Measurements from ENCODE around the gene GPR162. TPM values are rescaled to one million over a fixed set of nuclear protein-coding genes. Genes with fewer than 3 reads are reported as not detected.
"Not testable (repeated sequence)": the region's sequence is repeated elsewhere in the genome, so short reads cannot be mapped to it uniquely, and the experiment has no call there.

The GPR162 gene
- total and polyA plus RNA-seq, 8 donors: 1.3 to 9.3 (median 4.0) TPM

DNA sequence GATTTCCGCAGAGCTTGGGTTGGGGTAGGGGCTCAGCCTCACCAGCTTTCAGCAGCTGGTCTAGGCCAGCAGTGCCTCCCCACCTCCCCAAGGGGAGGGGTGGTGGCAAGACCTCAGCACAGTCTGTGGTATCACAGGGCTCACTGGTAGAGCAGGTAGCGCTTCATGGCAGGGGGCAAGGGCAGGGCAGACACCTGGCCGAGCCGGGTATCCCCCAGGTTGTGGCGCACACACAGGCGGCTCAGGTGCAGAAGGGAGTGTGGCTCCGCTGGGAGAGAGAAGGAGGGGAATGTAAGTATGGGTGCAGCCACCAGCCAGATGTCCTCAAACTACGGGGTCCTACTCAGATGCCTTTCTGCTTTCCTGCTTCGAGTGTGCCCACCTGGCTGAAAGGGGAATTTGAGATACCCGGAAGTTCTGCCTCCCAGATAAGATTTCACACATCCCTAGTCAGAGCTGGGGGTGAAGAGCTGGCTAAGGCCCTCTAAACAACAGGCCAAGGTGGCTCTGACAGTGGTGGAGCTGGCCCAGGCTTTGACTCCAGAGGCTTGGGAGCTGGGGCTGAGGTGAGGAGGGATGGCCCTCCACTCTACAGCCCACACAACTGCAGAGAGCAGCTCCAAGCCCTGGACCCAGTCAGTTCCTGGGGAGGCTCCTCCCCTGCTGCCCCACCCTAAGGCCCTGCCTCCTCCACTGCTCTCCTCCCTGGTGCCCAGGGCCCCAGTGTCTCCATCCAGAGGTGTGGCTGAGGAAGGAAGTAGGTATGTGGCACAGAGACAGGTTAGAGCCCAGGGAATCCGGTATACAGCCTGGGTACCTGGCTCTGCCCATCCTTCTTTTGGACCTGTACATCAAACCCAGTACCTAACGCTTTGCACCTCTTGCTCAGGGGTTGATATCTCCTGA is 49.7 kb downstream of the GPR162 start:
- Histone ChIP-seq H3K4me1 (peaks cover 37 to 73% (median 72%) of the 10 kb centered on the region in 4 donors), H3K4me3 (peak overlapping the region; percentile 69 to 84 (median 77)), H3K9me3 (no peaks in the 10 kb centered on the region), H3K36me3 (peaks cover 16 to 34% (median 28%) of the 10 kb centered on the region in 4 donors), H3K27ac (peak overlapping the region; percentile 31 to 98 (median 88)), H3K27me3 (no peaks in the 10 kb centered on the region)
- peak; percentile 45 to 69 for DNase-seq
- WGBS, 5 donors: 52 to 66% (median 56%) methylated on average over 11 to 12 of the region's 12 CpGs
- TF ChIP-seq POLR2AphosphoS5 (IDR thresholded peaks at IDR 0.05) (peak in 2 of 3 donors; percentile 24 to 64), EP300 (IDR thresholded peaks at IDR 0.05) (no peak)
- intact Hi-C loops (cut with DNase I; ENCODE audit: low total_unique reads): no loop called here

DNA sequence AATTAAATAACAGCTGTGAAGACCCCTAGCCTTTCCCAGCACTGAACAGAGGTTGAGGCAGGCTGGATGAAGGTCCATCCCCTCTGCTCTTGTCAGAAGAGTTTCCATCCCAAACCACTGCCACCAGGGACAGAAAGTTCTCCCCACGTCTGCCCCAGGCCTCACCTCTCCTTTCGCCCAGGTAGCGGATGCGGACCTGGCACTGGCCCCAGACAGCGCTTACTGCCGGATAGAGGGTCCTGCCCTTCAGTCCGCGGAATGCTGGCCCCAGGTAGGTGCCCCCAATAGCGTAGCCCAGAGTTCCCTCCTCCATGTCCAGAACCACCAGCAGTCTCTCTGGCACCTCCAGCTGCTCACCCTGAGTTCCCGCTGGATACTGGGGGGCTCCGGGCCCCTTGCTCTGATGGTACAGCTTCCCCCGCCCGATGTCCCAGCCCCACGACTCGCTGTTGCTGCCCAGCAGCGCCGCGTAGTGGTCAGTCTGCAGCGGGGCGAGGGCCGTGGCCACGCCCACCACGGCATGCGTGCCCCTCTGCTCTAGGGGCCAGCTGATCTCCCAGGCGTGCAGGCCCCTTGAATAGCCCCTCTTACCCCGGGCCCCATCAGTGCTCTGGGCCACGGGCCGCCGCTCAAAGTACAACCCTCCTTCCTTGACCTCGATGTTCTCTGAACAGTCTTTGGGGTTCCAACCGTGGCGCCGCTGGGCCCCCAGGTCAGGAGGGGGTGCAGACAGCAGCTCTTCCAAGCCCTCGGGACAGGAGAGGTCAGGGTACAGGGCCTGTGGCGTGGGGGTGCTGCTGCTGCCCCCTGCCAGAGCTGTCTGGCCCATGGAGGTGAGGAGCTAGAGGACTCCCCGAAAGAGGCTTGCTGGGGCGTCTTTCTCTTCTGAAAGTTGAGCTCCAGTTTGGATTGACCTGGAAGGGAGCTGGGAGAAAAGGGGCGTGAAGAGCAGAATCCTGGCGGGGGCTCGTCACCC is 50.7 kb downstream of the GPR162 start:
- TF ChIP-seq EP300 (IDR thresholded peaks at IDR 0.05) (no peak), POLR2AphosphoS5 (IDR thresholded peaks at IDR 0.05) (peak in 2 of 3 donors; percentile 63 to 82), POLR2A (IDR thresholded peaks at IDR 0.05) (no peak)
- TF ChIP-seq, protein P1, sequence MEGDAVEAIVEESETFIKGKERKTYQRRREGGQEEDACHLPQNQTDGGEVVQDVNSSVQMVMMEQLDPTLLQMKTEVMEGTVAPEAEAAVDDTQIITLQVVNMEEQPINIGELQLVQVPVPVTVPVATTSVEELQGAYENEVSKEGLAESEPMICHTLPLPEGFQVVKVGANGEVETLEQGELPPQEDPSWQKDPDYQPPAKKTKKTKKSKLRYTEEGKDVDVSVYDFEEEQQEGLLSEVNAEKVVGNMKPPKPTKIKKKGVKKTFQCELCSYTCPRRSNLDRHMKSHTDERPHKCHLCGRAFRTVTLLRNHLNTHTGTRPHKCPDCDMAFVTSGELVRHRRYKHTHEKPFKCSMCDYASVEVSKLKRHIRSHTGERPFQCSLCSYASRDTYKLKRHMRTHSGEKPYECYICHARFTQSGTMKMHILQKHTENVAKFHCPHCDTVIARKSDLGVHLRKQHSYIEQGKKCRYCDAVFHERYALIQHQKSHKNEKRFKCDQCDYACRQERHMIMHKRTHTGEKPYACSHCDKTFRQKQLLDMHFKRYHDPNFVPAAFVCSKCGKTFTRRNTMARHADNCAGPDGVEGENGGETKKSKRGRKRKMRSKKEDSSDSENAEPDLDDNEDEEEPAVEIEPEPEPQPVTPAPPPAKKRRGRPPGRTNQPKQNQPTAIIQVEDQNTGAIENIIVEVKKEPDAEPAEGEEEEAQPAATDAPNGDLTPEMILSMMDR (IDR thresholded peaks at IDR 0.05): peak in 5 of 7 experiments; percentile 75 to 96 (median 89)
- DNase-seq: peak; percentile 88 to 95
- 0 to 2% (median 0%) methylated on average over 25 to 40 of the region's 40 CpGs for WGBS, 5 donors
- intact Hi-C loops (cut with DNase I; ENCODE audit: low total_unique reads): no loop called here
- Histone ChIP-seq H3K9me3 (no peaks in the 10 kb centered on the region), H3K27me3 (no peaks in the 10 kb centered on the region), H3K36me3 (peaks cover 16 to 34% (median 30%) of the 10 kb centered on the region in 4 donors), H3K4me3 (peak overlapping the region; percentile 69 to 84 (median 77)), H3K4me1 (peaks cover 31 to 65% (median 63%) of the 10 kb centered on the region in 4 donors), H3K27ac (peak overlapping the region; percentile 87 to 98 (median 88))

GRCh38 chr12:6873094-6874014 is 51.7 kb downstream of the GPR162 start, which contains the start of gene SPSB2:
SPSB2 (minus strand) TSS chr12:6873303; CDS start chr12:6872901, 402 bp downstream.
- intact Hi-C loops (cut with DNase I; ENCODE audit: low total_unique reads): no loop called here
- Histone ChIP-seq H3K4me1 (peaks cover 30 to 60% (median 56%) of the 10 kb centered on the region in 4 donors), H3K27me3 (no peaks in the 10 kb centered on the region), H3K36me3 (peaks cover 16 to 34% (median 30%) of the 10 kb centered on the region in 4 donors), H3K4me3 (peak within 1 kb of the TSS; percentile 69 to 84 (median 77)), H3K27ac (peak within 1 kb of the TSS; percentile 87 to 98 (median 88)), H3K9me3 (no peaks in the 10 kb centered on the region)
- TF ChIP-seq POLR2AphosphoS5 (IDR thresholded peaks at IDR 0.05) (peak; percentile 35 to 89 (median 71)), EP300 (IDR thresholded peaks at IDR 0.05) (no peak)
- whole genome bisulfite sequencing, 5 donors: 0 to 2% (median 1%) methylated on average over 30 to 65 of the region's 66 CpGs
- DNase-seq: peak; percentile 99

DNA sequence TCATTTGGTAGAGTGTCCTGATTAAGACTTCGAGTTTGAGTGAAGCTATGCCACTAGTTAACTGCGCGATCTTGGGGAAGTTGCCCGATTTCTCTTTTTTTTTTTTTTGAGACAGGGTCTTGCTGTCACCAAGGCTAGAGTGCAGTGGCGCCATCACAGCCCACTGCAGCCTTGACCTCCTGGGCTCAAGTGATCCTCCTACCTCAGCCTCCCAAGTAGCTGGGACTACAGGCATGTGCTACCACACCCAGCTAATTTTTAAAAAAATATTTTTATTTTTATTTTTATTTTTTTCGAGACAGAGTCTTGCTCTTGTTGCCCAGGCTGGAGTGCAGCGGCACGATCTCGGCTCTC is 52.4 kb downstream of the GPR162 start:
- 41 to 55% (median 51%) methylated on average over 9 of the region's 9 CpGs for whole genome bisulfite sequencing, 5 donors
- DNase-seq; intact Hi-C loops (cut with DNase I; ENCODE audit: low total_unique reads); H3K27me3 ChIP-seq; H3K9me3 ChIP-seq: not testable (repeated sequence)
- Histone ChIP-seq H3K36me3 (peaks cover 16 to 33% (median 30%) of the 10 kb centered on the region in 4 donors), H3K4me1 (peaks cover 23 to 54% (median 49%) of the 10 kb centered on the region in 4 donors), H3K4me3 (peak overlapping the region; percentile 69 to 84 (median 77)), H3K27ac (peak overlapping the region; percentile 87 to 98 (median 88))

Other genes with a start within 250 kb of the GPR162 start
- gene CHD4, start 214.4 kb upstream of the GPR162 start, total RNA-seq: 100 to 1,000 TPM; 169 to 315 (median 202) TPM
- gene CHD4, start 214.4 kb upstream of the GPR162 start, polyA plus RNA-seq: 100 to 1,000 TPM; 105 to 139 (median 111) TPM
- 10 to 100 TPM in 1 of 5 donors, 1 to 10 TPM in 4; 1.3 to 33.0 (median 5.8) TPM for gene LPAR5, start 185.9 kb upstream of the GPR162 start, total RNA-seq
- gene LPAR5, start 185.9 kb upstream of the GPR162 start, polyA plus RNA-seq: 1 to 10 TPM; 2.0 to 5.6 (median 3.5) TPM
- 1 to 10 TPM in 2 of 5 donors, not detected in 3; 2.2 to 6.4 TPM for gene ACRBP, start 174.4 kb upstream of the GPR162 start, total RNA-seq
- 1 to 10 TPM in 2 of 3 donors, under 1 TPM in 1; 0.31 to 1.6 (median 1.1) TPM for gene ACRBP, start 174.4 kb upstream of the GPR162 start, polyA plus RNA-seq
- gene ING4, start 158.7 kb upstream of the GPR162 start, total RNA-seq: 10 to 100 TPM in 4 of 5 donors, 1 to 10 TPM in 1; 8.7 to 51.8 (median 33.5) TPM
- 10 to 100 TPM; 25.5 to 53.6 (median 43.6) TPM for gene ING4, start 158.7 kb upstream of the GPR162 start, polyA plus RNA-seq
- 100 to 1,000 TPM in 1 of 5 donors, 10 to 100 TPM in 4; 16.5 to 207 (median 35.6) TPM for gene ZNF384, start 132.4 kb upstream of the GPR162 start, total RNA-seq
- 10 to 100 TPM; 16.7 to 21.8 (median 20.2) TPM for gene ZNF384, start 132.4 kb upstream of the GPR162 start, polyA plus RNA-seq
- gene PIANP, start 121.0 kb upstream of the GPR162 start, total RNA-seq: under 1 TPM in 2 of 5 donors, not detected in 3; 0.14 to 0.37 TPM
- 1 to 10 TPM in 2 of 3 donors, under 1 TPM in 1; 0.50 to 1.7 (median 1.5) TPM for gene PIANP, start 121.0 kb upstream of the GPR162 start, polyA plus RNA-seq
- gene COPS7A, start 97.8 kb upstream of the GPR162 start, total RNA-seq: 10 to 100 TPM in 4 of 5 donors, 1 to 10 TPM in 1; 5.8 to 50.0 (median 25.7) TPM
- gene COPS7A, start 97.8 kb upstream of the GPR162 start, polyA plus RNA-seq: 10 to 100 TPM; 45.2 to 54.2 (median 51.6) TPM
- 100 to 1,000 TPM in 4 of 5 donors, 1 to 10 TPM in 1; 9.3 to 296 (median 128) TPM for gene MLF2, start 68.7 kb upstream of the GPR162 start, total RNA-seq
- 100 to 1,000 TPM; 168 to 183 (median 180) TPM for gene MLF2, start 68.7 kb upstream of the GPR162 start, polyA plus RNA-seq
- gene PTMS, start 55.5 kb upstream of the GPR162 start, total RNA-seq: 100 to 1,000 TPM in 1 of 5 donors, 10 to 100 TPM in 4; 22.8 to 261 (median 78.2) TPM
- 100 to 1,000 TPM; 228 to 363 (median 307) TPM for gene PTMS, start 55.5 kb upstream of the GPR162 start, polyA plus RNA-seq
- 1 to 10 TPM in 2 of 5 donors, not detected in 3; 2.2 to 2.3 TPM for gene LAG3, start 49.3 kb upstream of the GPR162 start, total RNA-seq
- 1 to 10 TPM in 2 of 3 donors, under 1 TPM in 1; 0.25 to 1.4 (median 1.2) TPM for gene LAG3, start 49.3 kb upstream of the GPR162 start, polyA plus RNA-seq
- gene CD4, start 32.3 kb upstream of the GPR162 start, total RNA-seq: 10 to 100 TPM in 1 of 5 donors, 1 to 10 TPM in 2, not detected in 2; 7.2 to 25.9 (median 9.7) TPM
- gene CD4, start 32.3 kb upstream of the GPR162 start, polyA plus RNA-seq: 1 to 10 TPM; 2.0 to 7.3 (median 3.9) TPM
- gene P3H3, start 6.6 kb downstream of the GPR162 start, total RNA-seq: 10 to 100 TPM; 15.2 to 41.1 (median 18.0) TPM
- gene P3H3, start 6.6 kb downstream of the GPR162 start, polyA plus RNA-seq: 10 to 100 TPM in 1 of 3 donors, 1 to 10 TPM in 2; 7.0 to 15.1 (median 9.1) TPM
- gene GNB3, start 19.1 kb downstream of the GPR162 start, total RNA-seq: 10 to 100 TPM in 1 of 5 donors, 1 to 10 TPM in 2, under 1 TPM in 1, not detected in 1; 0.89 to 11.1 (median 4.5) TPM
- gene GNB3, start 19.1 kb downstream of the GPR162 start, polyA plus RNA-seq: 1 to 10 TPM in 2 of 3 donors, under 1 TPM in 1; 0.87 to 2.8 (median 2.7) TPM
- 10 to 100 TPM in 3 of 5 donors, 1 to 10 TPM in 2; 3.3 to 56.0 (median 19.6) TPM for gene CDCA3, start 29.5 kb downstream of the GPR162 start, total RNA-seq
- 10 to 100 TPM in 1 of 3 donors, 1 to 10 TPM in 2; 2.1 to 12.2 (median 9.8) TPM for gene CDCA3, start 29.5 kb downstream of the GPR162 start, polyA plus RNA-seq
- gene USP5, start 30.3 kb downstream of the GPR162 start, total RNA-seq: 10 to 100 TPM; 26.3 to 69.4 (median 48.7) TPM
- gene USP5, start 30.3 kb downstream of the GPR162 start, polyA plus RNA-seq: 10 to 100 TPM; 20.9 to 29.0 (median 25.0) TPM
- gene TPI1, start 45.7 kb downstream of the GPR162 start, total RNA-seq: 100 to 1,000 TPM; 131 to 359 (median 268) TPM
- gene TPI1, start 45.7 kb downstream of the GPR162 start, polyA plus RNA-seq: 100 to 1,000 TPM; 403 to 526 (median 504) TPM
- gene SPSB2, start 51.5 kb downstream of the GPR162 start, total RNA-seq: 10 to 100 TPM in 1 of 5 donors, 1 to 10 TPM in 3, not detected in 1; 5.1 to 24.0 (median 6.0) TPM
- gene SPSB2, start 51.5 kb downstream of the GPR162 start, polyA plus RNA-seq: 10 to 100 TPM in 2 of 3 donors, 1 to 10 TPM in 1; 9.9 to 13.4 (median 11.2) TPM
- gene LRRC23, start 83.0 kb downstream of the GPR162 start, total RNA-seq: 10 to 100 TPM in 1 of 5 donors, 1 to 10 TPM in 3, not detected in 1; 5.3 to 20.4 (median 9.0) TPM
- 10 to 100 TPM in 1 of 3 donors, 1 to 10 TPM in 2; 8.0 to 11.0 (median 9.0) TPM for gene LRRC23, start 83.0 kb downstream of the GPR162 start, polyA plus RNA-seq
- 10 to 100 TPM in 2 of 5 donors, 1 to 10 TPM in 3; 2.3 to 62.9 (median 8.6) TPM for gene ENO2, start 92.8 kb downstream of the GPR162 start, total RNA-seq
- 10 to 100 TPM in 2 of 3 donors, 1 to 10 TPM in 1; 9.3 to 19.7 (median 10.1) TPM for gene ENO2, start 92.8 kb downstream of the GPR162 start, polyA plus RNA-seq
- 100 to 1,000 TPM in 3 of 5 donors, 10 to 100 TPM in 2; 23.3 to 694 (median 291) TPM for gene ATN1, start 106.1 kb downstream of the GPR162 start, total RNA-seq
- 10 to 100 TPM; 44.4 to 57.4 (median 48.8) TPM for gene ATN1, start 106.1 kb downstream of the GPR162 start, polyA plus RNA-seq
- not detected for gene RNU7-1, start 122.0 kb downstream of the GPR162 start, total RNA-seq
- not detected for gene RNU7-1, start 122.0 kb downstream of the GPR162 start, polyA plus RNA-seq
- gene C12orf57, start 122.2 kb downstream of the GPR162 start, total RNA-seq: 100 to 1,000 TPM; 155 to 453 (median 306) TPM
- gene C12orf57, start 122.2 kb downstream of the GPR162 start, polyA plus RNA-seq: 100 to 1,000 TPM; 418 to 621 (median 443) TPM
- gene PTPN6, start 129.5 kb downstream of the GPR162 start, total RNA-seq: 10 to 100 TPM; 11.2 to 36.6 (median 28.0) TPM
- gene PTPN6, start 129.5 kb downstream of the GPR162 start, polyA plus RNA-seq: 10 to 100 TPM; 40.6 to 51.2 (median 41.2) TPM
- gene PHB2, start 148.8 kb downstream of the GPR162 start, total RNA-seq: 100 to 1,000 TPM in 4 of 5 donors, 10 to 100 TPM in 1; 49.2 to 441 (median 150) TPM
- gene PHB2, start 148.8 kb downstream of the GPR162 start, polyA plus RNA-seq: 100 to 1,000 TPM; 150 to 179 (median 154) TPM
- gene EMG1, start 149.1 kb downstream of the GPR162 start, total RNA-seq: 10 to 100 TPM in 3 of 5 donors, 1 to 10 TPM in 2; 1.2 to 86.6 (median 25.2) TPM
- 10 to 100 TPM; 19.3 to 22.7 (median 21.7) TPM for gene EMG1, start 149.1 kb downstream of the GPR162 start, polyA plus RNA-seq
- 100 to 1,000 TPM in 1 of 5 donors, 10 to 100 TPM in 4; 40.3 to 116 (median 57.4) TPM for gene LPCAT3, start 196.7 kb downstream of the GPR162 start, total RNA-seq
- gene LPCAT3, start 196.7 kb downstream of the GPR162 start, polyA plus RNA-seq: 10 to 100 TPM; 15.0 to 35.6 (median 31.9) TPM
- gene C1S, start 238.9 kb downstream of the GPR162 start, total RNA-seq: 100 to 1,000 TPM; 168 to 404 (median 234) TPM
- gene C1S, start 238.9 kb downstream of the GPR162 start, polyA plus RNA-seq: 100 to 1,000 TPM in 1 of 3 donors, 10 to 100 TPM in 2; 61.6 to 161 (median 98.4) TPM